Common myeloid progenitor, CD34-positive (primary cell): Measurements from ENCODE around the gene MAGI1.

ENCODE experiments used
- CTCF ChIA-PET: fragments of 350-600 bp; sonication (Branson Sonifier 250); formaldehyde crosslinking; loops from one replicate; lab custom pipeline; 2021; ENCODE audit warnings: antibody characterized with exemption; lab: Charles Lee
- POLR2A ChIA-PET: fragments of 350-600 bp; sonication (Branson Sonifier 250); formaldehyde crosslinking; loops from one replicate; lab custom pipeline; 2021; ENCODE audit warnings: antibody characterized with exemption; lab: Charles Lee
- DNase-seq, 3 donors: peaks; one replicate each; pipeline versions ENCODE4 v3.0.0 to v3.0.0-alpha.2; 2013
- H3K27ac ChIP-seq, 2 experiments: 1 replicate in 1 of 2; 2 replicates in 1 of 2; pipeline ENCODE4 v1.7.0; 2013; ENCODE audit warnings: inconsistent platforms in 2 of 2, low read length in 2 of 2, mild to moderate bottlenecking in 2 of 2, low read depth in 1 of 2, moderate library complexity in 1 of 2; ENCODE audit not compliant: severe bottlenecking in 2 of 2, insufficient read depth in 1 of 2, poor library complexity in 1 of 2
- H3K27me3 ChIP-seq, 5 experiments: replicated peaks in 2 of 5; 1 replicate in 3 of 5; 2 replicates in 2 of 5; pipeline versions ENCODE4 v1.6.1 to v1.7.0; 2013; ENCODE audit warnings: low read length in 4 of 5, mild to moderate bottlenecking in 2 of 5, moderate library complexity in 2 of 5, inconsistent platforms in 1 of 5; ENCODE audit not compliant: insufficient read depth in 5 of 5, control insufficient read depth in 4 of 5
- H3K36me3 ChIP-seq, 4 experiments: 1 replicate in 2 of 4; 2 replicates in 2 of 4; pipeline versions ENCODE4 v1.6.1 to v1.7.0; 2013; ENCODE audit warnings: low read length in 3 of 4, control low read depth in 1 of 4, mild to moderate bottlenecking in 1 of 4; ENCODE audit not compliant: control insufficient read depth in 4 of 4, insufficient read depth in 4 of 4
- H3K4me1 ChIP-seq, 4 experiments: 1 replicate in 3 of 4; 2 replicates in 1 of 4; pipeline versions ENCODE4 v1.6.1 to v1.7.1; 2013; ENCODE audit warnings: low read length in 3 of 4, mild to moderate bottlenecking in 3 of 4, control low read depth in 1 of 4, inconsistent platforms in 1 of 4, moderate library complexity in 1 of 4; ENCODE audit not compliant: control insufficient read depth in 4 of 4, insufficient read depth in 4 of 4; ENCODE audit errors: control extremely low read depth in 1 of 4
- H3K4me3 ChIP-seq, 7 experiments: 1 replicate in 4 of 7; 2 replicates in 3 of 7; pipeline versions ENCODE4 v1.5.1 to v1.7.0; 2013; ENCODE audit warnings: mild to moderate bottlenecking in 7 of 7, low read length in 6 of 7, moderate library complexity in 6 of 7, inconsistent platforms in 2 of 7, low read depth in 2 of 7, control low read depth in 1 of 7; ENCODE audit not compliant: insufficient read depth in 4 of 7, control insufficient read depth in 1 of 7; ENCODE audit errors: extremely low read depth in 1 of 7
- H3K9me3 ChIP-seq, 5 experiments: 1 replicate in 4 of 5; 2 replicates in 1 of 5; pipeline versions ENCODE4 v1.6.1 to v1.7.1; 2013; ENCODE audit warnings: low read length in 4 of 5, mild to moderate bottlenecking in 2 of 5, inconsistent platforms in 1 of 5, low read depth in 1 of 5, moderate library complexity in 1 of 5; ENCODE audit not compliant: control insufficient read depth in 4 of 5, insufficient read depth in 2 of 5; ENCODE audit errors: control extremely low read depth in 1 of 5
- WGBS: methylation state at CpG from one replicate; pipeline ENCODE4 v1.1.5; 2013; ENCODE audit not compliant: insufficient coverage; 5-methylcytosine and 5-hydroxymethylcytosine counted together

Gene MAGI1

GRCh38 chr3:65908588-65908987 lies 130.1 kb downstream of the MAGI1 start:
- Histone ChIP-seq H3K9me3 (no peaks in the 10 kb centered on the region), H3K4me1 (no peaks in the 10 kb centered on the region), H3K27ac (no peak overlapping the region), H3K4me3 (no peak overlapping the region), H3K27me3 (peaks cover 0 to 6% (median 3%) of the 10 kb centered on the region in 5 experiments), H3K36me3 (no peaks in the 10 kb centered on the region)
- POLR2A ChIA-PET = no interaction called here
- CTCF ChIA-PET = no interaction called here
- WGBS = 100% methylated on average over 4 of the region's 4 CpGs
- DNase-seq = no peak

DNA sequence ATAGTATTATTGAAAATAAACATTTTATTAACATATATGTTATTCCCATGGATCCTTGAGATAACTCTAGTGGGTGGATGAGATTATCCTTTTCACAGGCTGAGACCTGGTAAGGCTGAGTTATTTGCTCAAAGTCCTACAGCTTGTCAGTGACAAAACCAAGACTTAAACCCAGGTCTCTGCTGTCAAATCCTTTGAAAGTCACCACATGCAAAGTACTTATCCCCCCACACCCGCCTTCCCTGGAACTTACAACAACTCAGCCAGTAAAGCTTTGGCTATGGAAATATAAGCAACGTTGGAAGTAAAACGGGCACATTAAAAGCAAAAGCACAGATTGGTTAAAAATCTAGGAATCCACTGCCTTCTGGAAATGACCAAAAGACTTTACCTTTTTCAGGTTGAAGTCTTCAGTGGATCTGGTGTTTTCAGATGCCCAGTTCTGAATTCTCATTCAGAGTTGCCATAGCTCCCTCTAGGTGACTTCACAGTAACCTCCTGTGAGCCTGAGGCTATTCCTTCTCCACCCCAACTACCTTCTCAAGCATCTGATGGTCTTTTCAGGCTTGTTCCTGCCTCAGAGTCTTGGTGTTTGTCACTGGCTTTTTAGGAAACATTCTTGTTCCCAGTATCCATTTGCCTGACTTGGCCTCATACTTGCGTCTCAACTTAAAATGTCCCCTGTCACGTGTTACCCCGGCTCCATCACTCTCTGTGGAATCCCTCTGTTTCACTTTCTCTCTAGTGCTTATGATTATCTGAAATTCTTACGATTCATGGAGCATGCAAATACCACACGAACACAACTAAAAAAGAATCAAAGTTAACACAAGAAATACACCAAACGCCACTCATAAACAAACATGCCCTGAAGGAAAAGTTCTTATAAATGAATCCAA lies 131.2 kb downstream of the MAGI1 start:
- H3K9me3 ChIP-seq = no peaks in the 10 kb centered on the region
- POLR2A ChIA-PET = no interaction called here
- DNase-seq = no peak
- no peaks in the 10 kb centered on the region for H3K36me3 ChIP-seq
- H3K27me3 ChIP-seq = peaks cover 0 to 6% (median 4%) of the 10 kb centered on the region in 5 experiments
- CTCF ChIA-PET = no interaction called here
- no peaks in the 10 kb centered on the region for H3K4me1 ChIP-seq
- no peak overlapping the region for H3K4me3 ChIP-seq
- WGBS = 88% methylated on average over 5 of the region's 9 CpGs
- H3K27ac ChIP-seq = no peak overlapping the region

DNA sequence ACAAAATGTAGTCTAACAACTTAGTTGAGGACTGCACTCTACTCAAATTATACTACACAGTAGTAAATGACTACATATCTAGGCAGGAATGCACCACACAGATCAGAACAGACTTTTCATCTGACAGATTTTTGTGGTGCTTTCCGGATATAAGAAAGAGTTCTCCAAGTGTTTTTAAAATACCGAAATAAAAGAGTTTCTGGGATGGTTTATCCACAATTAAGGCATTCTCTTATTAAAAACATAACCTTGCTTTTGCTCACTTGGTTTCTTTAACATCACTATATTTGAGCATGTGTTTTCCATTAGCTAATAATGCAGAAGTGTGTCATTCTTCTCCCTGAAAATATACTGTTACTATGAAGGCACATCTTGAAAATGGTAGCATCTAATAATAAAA lies 132.9 kb downstream of the MAGI1 start:
- H3K9me3 ChIP-seq = no peaks in the 10 kb centered on the region
- H3K36me3 ChIP-seq = no peaks in the 10 kb centered on the region
- no peak for DNase-seq
- H3K27me3 ChIP-seq = peaks cover 0 to 10% (median 2%) of the 10 kb centered on the region in 5 experiments
- no peak overlapping the region for H3K4me3 ChIP-seq
- no peaks in the 10 kb centered on the region for H3K4me1 ChIP-seq
- ChIA-PET POLR2A (interaction anchor here (0.6 kb wide), 1 partner anchor 220 kb away, joined by 3 read pairs; no protein-coding TSS in a partner anchor), CTCF (no interaction called here)
- no CpG with 5 or more reads among the region's 2 CpGs for WGBS
- no peak overlapping the region for H3K27ac ChIP-seq

- POLR2A ChIA-PET = no interaction called here
Observed at GRCh38 chr3:65904016-65904415, 134.7 kb downstream of the MAGI1 start.

GRCh38 chr3:65902304-65902793 lies 136.4 kb downstream of the MAGI1 start:
- Histone ChIP-seq H3K36me3 (no peaks in the 10 kb centered on the region), H3K4me3 (no peak overlapping the region), H3K27ac (no peak overlapping the region), H3K4me1 (no peaks in the 10 kb centered on the region), H3K9me3 (no peaks in the 10 kb centered on the region), H3K27me3 (peaks cover 0 to 11% (median 2%) of the 10 kb centered on the region in 5 experiments)
- no peak for DNase-seq
- WGBS = 84% methylated on average over 8 of the region's 8 CpGs
- ChIA-PET CTCF (no interaction called here), POLR2A (no interaction called here)

More at GRCh38 chr3:65904016-65904415, 134.7 kb downstream of the MAGI1 start:
- H3K27ac ChIP-seq = no peak overlapping the region
- no peaks in the 10 kb centered on the region for H3K4me1 ChIP-seq
- CTCF ChIA-PET = no interaction called here
- no peaks in the 10 kb centered on the region for H3K9me3 ChIP-seq
- H3K36me3 ChIP-seq = no peaks in the 10 kb centered on the region
- H3K4me3 ChIP-seq = no peak overlapping the region
- peaks cover 0 to 10% (median 2%) of the 10 kb centered on the region in 5 experiments for H3K27me3 ChIP-seq
- DNase-seq = no peak

- ChIA-PET CTCF (no interaction called here), POLR2A (no interaction called here)
- WGBS = 90% methylated on average over 6 of the region's 7 CpGs
- Histone ChIP-seq H3K27ac (no peak overlapping the region), H3K4me1 (no peaks in the 10 kb centered on the region), H3K36me3 (no peaks in the 10 kb centered on the region), H3K9me3 (no peaks in the 10 kb centered on the region), H3K4me3 (no peak overlapping the region), H3K27me3 (peaks cover 0 to 8% (median 2%) of the 10 kb centered on the region in 5 experiments)
- no peak for DNase-seq
Observed at GRCh38 chr3:65901226-65901625, 137.5 kb downstream of the MAGI1 start.

- DNase-seq = no peak
- Histone ChIP-seq H3K4me3 (no peak overlapping the region), H3K4me1 (no peaks in the 10 kb centered on the region), H3K9me3 (no peaks in the 10 kb centered on the region), H3K27me3 (peaks cover 0 to 10% (median 2%) of the 10 kb centered on the region in 5 experiments), H3K36me3 (no peaks in the 10 kb centered on the region), H3K27ac (no peak overlapping the region)
- WGBS = 86% methylated on average over 1 of the region's 1 CpG
- ChIA-PET POLR2A (no interaction called here), CTCF (no interaction called here)
Observed at GRCh38 chr3:65899226-65899625, 139.5 kb downstream of the MAGI1 start.
